ENCODE results near the gene CABLES2. TPM values are rescaled to one million over a fixed set of nuclear protein-coding genes. Genes with fewer than 3 reads are reported as not detected.

CABLES2 gene
- total and polyA plus RNA-seq, 10 of the 15 experiments (the other 5 are each of a cell fraction or from before 2014, with no cell fraction given), result 2.2 to 14.9 (median 5.3) TPM

- Histone ChIP-seq H3K27ac (ENCODE audit: control insufficient read depth, insufficient read depth) (no peak overlapping the region), H3K4me2 (ENCODE audit: control insufficient read depth, insufficient read depth) (no peak overlapping the region), H2AFZ (ENCODE audit: control insufficient read depth, low read depth, low read length) (no peak overlapping the region), H3K36me3 (ENCODE audit: control insufficient read depth in 2 of 2, insufficient read depth in 2 of 2, low read length in 1 of 2) (no peaks in the 10 kb centered on the region; a peak in 1 of 4 replicates), H4K20me1 (ENCODE audit: control insufficient read depth, insufficient read depth) (no peaks in the 10 kb centered on the region), H3K79me2 (ENCODE audit: control insufficient read depth, insufficient read depth, low read length) (no peaks in the 10 kb centered on the region), H3K4me1 (ENCODE audit: control insufficient read depth, insufficient read depth, low read length) (no peaks in the 10 kb centered on the region), H3K4me3 (no peak overlapping the region), H3K27me3 (replicated peaks in 1 of 2; ENCODE audit: control insufficient read depth in 2 of 2, insufficient read depth in 2 of 2, low read length in 1 of 2) (no peaks in the 10 kb centered on the region), H3K9ac (ENCODE audit: control insufficient read depth, insufficient read depth, low read length) (no peak overlapping the region), H3K9me3 (replicated peaks; ENCODE audit: control insufficient read depth, insufficient read depth, low read length) (no peaks in the 10 kb centered on the region)
- DNase-seq (ENCODE audit: low read depth, low spot score) (no peak), FAIRE-seq (no peak), ATAC-seq (no peak)
- POLR2A ChIA-PET, result no interaction called here
- in situ Hi-C loops (cut with MboI), result no loop called here
- 44% methylated on average over 11 of the region's 11 CpGs for WGBS (ENCODE audit: insufficient coverage, insufficient replicate concordance, low lambda C conversion rate, missing lambda C conversion rate)
- intact Hi-C loops (cut with micrococcal nuclease; ENCODE audit: unreplicated experiment), result no loop called here
- SMC1A ChIA-PET (ENCODE audit: uncharacterized antibody, unreplicated experiment), result no interaction called here
- BruUV-seq (replicated peaks), result no TSS peak
- TF ChIP-seq, protein P1, sequence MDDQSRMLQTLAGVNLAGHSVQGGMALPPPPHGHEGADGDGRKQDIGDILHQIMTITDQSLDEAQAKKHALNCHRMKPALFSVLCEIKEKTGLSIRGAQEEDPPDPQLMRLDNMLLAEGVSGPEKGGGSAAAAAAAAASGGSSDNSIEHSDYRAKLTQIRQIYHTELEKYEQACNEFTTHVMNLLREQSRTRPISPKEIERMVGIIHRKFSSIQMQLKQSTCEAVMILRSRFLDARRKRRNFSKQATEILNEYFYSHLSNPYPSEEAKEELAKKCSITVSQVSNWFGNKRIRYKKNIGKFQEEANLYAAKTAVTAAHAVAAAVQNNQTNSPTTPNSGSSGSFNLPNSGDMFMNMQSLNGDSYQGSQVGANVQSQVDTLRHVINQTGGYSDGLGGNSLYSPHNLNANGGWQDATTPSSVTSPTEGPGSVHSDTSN (IDR thresholded peaks at IDR 0.05; ENCODE audit: insufficient replicate concordance, low read depth, low read length), result no peak
- TF ChIP-seq NRF1 (conservative IDR thresholded peaks at IDR 0.05; ENCODE audit: low read depth, low read length) (no peak), CEBPZ (IDR thresholded peaks at IDR 0.05; ENCODE audit: low read depth, low read length) (no peak), STAT1 (conservative IDR thresholded peaks at IDR 0.05) (no peak), SP1 (IDR thresholded peaks at IDR 0.05; ENCODE audit: low read depth, low read length) (no peak), SMAD1 (IDR thresholded peaks at IDR 0.05; ENCODE audit: low read depth, partially characterized antibody) (no peak), RB1 (IDR thresholded peaks at IDR 0.05; ENCODE audit: borderline replicate concordance) (no peak), TAF1 (IDR thresholded peaks at IDR 0.05; ENCODE audit: borderline replicate concordance, low read depth, low read length) (no peak), TCF12 (IDR thresholded peaks at IDR 0.05; ENCODE audit: low read depth, low read length) (no peak), POLR2AphosphoS5 (IDR thresholded peaks at IDR 0.05; ENCODE audit: low read length) (no peak), TCF7 (IDR thresholded peaks at IDR 0.05; ENCODE audit: borderline replicate concordance) (no peak), ZZZ3 (IDR thresholded peaks at IDR 0.05; ENCODE audit: control insufficient read depth, insufficient read length, low read depth) (no peak), ATF2 (IDR thresholded peaks at IDR 0.05; ENCODE audit: low read length) (no peak), WRNIP1 (IDR thresholded peaks at IDR 0.05; ENCODE audit: borderline replicate concordance, low read depth, low read length) (no peak)
- TF ChIP-seq, protein P2, sequence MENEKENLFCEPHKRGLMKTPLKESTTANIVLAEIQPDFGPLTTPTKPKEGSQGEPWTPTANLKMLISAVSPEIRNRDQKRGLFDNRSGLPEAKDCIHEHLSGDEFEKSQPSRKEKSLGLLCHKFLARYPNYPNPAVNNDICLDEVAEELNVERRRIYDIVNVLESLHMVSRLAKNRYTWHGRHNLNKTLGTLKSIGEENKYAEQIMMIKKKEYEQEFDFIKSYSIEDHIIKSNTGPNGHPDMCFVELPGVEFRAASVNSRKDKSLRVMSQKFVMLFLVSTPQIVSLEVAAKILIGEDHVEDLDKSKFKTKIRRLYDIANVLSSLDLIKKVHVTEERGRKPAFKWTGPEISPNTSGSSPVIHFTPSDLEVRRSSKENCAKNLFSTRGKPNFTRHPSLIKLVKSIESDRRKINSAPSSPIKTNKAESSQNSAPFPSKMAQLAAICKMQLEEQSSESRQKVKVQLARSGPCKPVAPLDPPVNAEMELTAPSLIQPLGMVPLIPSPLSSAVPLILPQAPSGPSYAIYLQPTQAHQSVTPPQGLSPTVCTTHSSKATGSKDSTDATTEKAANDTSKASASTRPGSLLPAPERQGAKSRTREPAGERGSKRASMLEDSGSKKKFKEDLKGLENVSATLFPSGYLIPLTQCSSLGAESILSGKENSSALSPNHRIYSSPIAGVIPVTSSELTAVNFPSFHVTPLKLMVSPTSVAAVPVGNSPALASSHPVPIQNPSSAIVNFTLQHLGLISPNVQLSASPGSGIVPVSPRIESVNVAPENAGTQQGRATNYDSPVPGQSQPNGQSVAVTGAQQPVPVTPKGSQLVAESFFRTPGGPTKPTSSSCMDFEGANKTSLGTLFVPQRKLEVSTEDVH (IDR thresholded peaks at IDR 0.05; ENCODE audit: low read depth, partially characterized antibody), result no peak
- CTCF ChIA-PET, result interaction anchor here (0.7 kb wide), 1 partner anchor 27 kb away, joined by 3 read pairs; no protein-coding TSS in a partner anchor
- RAD21 ChIA-PET (ENCODE audit: unreplicated experiment), result no interaction called here
Measured at GRCh38 chr20:62355516-62355877, 51.6 kb downstream of the CABLES2 start.
